Peyer's patch (tissue), 4 donors: Measurements from ENCODE around the gene KLHL6.

Experiments used
- CTCF ChIP-seq, 6 experiments: fragments of 450-650 bp in 4 of 6; fragments of 200-600 bp in 2 of 6; sonication (generic) in 1 of 6; IDR thresholded peaks; one replicate each; pipeline ENCODE4 v1.5.1; 2017 to 2019; ENCODE audit warnings: antibody characterized with exemption in 6 of 6, mild to moderate bottlenecking in 3 of 6, moderate library complexity in 1 of 6
- POLR2A ChIP-seq, 2 donors: fragments of 450-650 bp; IDR thresholded peaks; one replicate each; pipeline ENCODE4 v1.5.1; 2017; ENCODE audit warnings: antibody characterized with exemption in 2 of 2, mild to moderate bottlenecking in 2 of 2, moderate library complexity in 2 of 2

GRCh38 chr3:183496311-183496710 is 59.2 kb downstream of the KLHL6 start:
- no peak for TF ChIP-seq POLR2A (IDR thresholded peaks at IDR 0.05)
- no peak for TF ChIP-seq CTCF (IDR thresholded peaks at IDR 0.05)
